ENCODE data around the gene C6orf89.

DNA sequence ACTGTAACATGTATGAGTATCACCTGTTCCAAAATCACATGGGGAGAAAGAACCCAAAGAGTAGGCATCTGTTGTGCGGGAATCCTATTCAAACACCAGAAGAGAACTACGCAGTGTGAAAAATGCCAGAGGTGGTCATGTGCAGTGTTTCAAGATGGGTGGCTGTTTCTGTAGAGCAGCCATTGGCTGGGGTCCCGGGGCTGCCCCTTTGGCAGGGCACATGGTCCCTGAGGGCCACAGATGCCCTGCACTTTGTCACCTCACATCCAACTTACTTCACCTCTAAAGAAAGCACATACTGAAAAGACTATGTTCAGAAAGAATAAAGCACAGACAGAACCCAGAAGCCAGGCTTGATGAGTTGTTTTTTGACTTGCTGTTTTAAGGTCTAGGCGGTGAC is 87.9 kb downstream of the C6orf89 start:
- no peak for TF ChIP-seq EZH2phosphoT487 (IDR thresholded peaks at IDR 0.05; ENCODE audit: insufficient read depth, low read depth)
- no peak for TF ChIP-seq EZH2 (IDR thresholded peaks at IDR 0.05; ENCODE audit: insufficient read depth, poor library complexity, severe bottlenecking)
